Measurements from ENCODE around the gene FIS1. TPM values are rescaled to one million over a fixed set of nuclear protein-coding genes. Genes with fewer than 3 reads are reported as not detected.
"Not testable (repeated sequence)": the region's sequence is repeated elsewhere in the genome, so short reads cannot be mapped to it uniquely, and the experiment has no call there.

Gene FIS1
- total and polyA plus RNA-seq, 10 of the 15 experiments (the other 5 are each of a cell fraction or from before 2014, with no cell fraction given): 83.4 to 149 (median 108) TPM

GRCh38 chr7:101293069-101294021 is 48.5 kb upstream of the FIS1 start:
- H3K9ac ChIP-seq (ENCODE audit: control insufficient read depth, insufficient read depth, low read length); H3K79me2 ChIP-seq (ENCODE audit: control insufficient read depth, insufficient read depth, low read length); H3K27me3 ChIP-seq (replicated peaks in 1 of 2; ENCODE audit: control insufficient read depth in 2 of 2, insufficient read depth in 2 of 2, low read length in 1 of 2); H3K4me2 ChIP-seq (ENCODE audit: control insufficient read depth, insufficient read depth); H3K27ac ChIP-seq (ENCODE audit: control insufficient read depth, insufficient read depth); H3K36me3 ChIP-seq (ENCODE audit: control insufficient read depth in 2 of 2, insufficient read depth in 2 of 2, low read length in 1 of 2); H3K4me3 ChIP-seq; FAIRE-seq; BruUV-seq (replicated peaks); H3K4me1 ChIP-seq (ENCODE audit: control insufficient read depth, insufficient read depth, low read length); SMC1A ChIA-PET (ENCODE audit: uncharacterized antibody, unreplicated experiment); H4K20me1 ChIP-seq (ENCODE audit: control insufficient read depth, insufficient read depth); DNase-seq (ENCODE audit: low read depth, low spot score); H3K9me3 ChIP-seq (replicated peaks; ENCODE audit: control insufficient read depth, insufficient read depth, low read length); intact Hi-C loops (cut with micrococcal nuclease; ENCODE audit: unreplicated experiment); H2AFZ ChIP-seq (ENCODE audit: control insufficient read depth, low read depth, low read length); ATAC-seq; in situ Hi-C loops (cut with MboI): not testable (repeated sequence)
- CTCF ChIA-PET: interaction anchor here (1.0 to 6.1 kb wide), 5 partner anchors 11 to 151 kb away, joined by 3 to 97 read pairs (median 19); partner anchors contain the start of genes PLOD3 and ZNHIT1
- POLR2A ChIA-PET: interaction anchor here (0.7 kb wide), 1 partner anchor 155 kb away, joined by 4 read pairs; no protein-coding TSS in a partner anchor
- RAD21 ChIA-PET (ENCODE audit: unreplicated experiment): interaction anchor here (1.5 kb wide), 1 partner anchor 150 kb away, joined by 4 read pairs; no protein-coding TSS in a partner anchor
- 38% methylated on average over 16 of the region's 16 CpGs for WGBS (ENCODE audit: insufficient coverage, insufficient replicate concordance, low lambda C conversion rate, missing lambda C conversion rate)

GRCh38 chr7:101292566-101292965 is 47.7 kb upstream of the FIS1 start:
- H3K36me3 ChIP-seq (ENCODE audit: control insufficient read depth in 2 of 2, insufficient read depth in 2 of 2, low read length in 1 of 2); in situ Hi-C loops (cut with MboI); H3K4me1 ChIP-seq (ENCODE audit: control insufficient read depth, insufficient read depth, low read length); H4K20me1 ChIP-seq (ENCODE audit: control insufficient read depth, insufficient read depth); H3K79me2 ChIP-seq (ENCODE audit: control insufficient read depth, insufficient read depth, low read length); H3K27ac ChIP-seq (ENCODE audit: control insufficient read depth, insufficient read depth); H3K27me3 ChIP-seq (replicated peaks in 1 of 2; ENCODE audit: control insufficient read depth in 2 of 2, insufficient read depth in 2 of 2, low read length in 1 of 2); intact Hi-C loops (cut with micrococcal nuclease; ENCODE audit: unreplicated experiment); ATAC-seq; DNase-seq (ENCODE audit: low read depth, low spot score); H3K4me2 ChIP-seq (ENCODE audit: control insufficient read depth, insufficient read depth); H3K9me3 ChIP-seq (replicated peaks; ENCODE audit: control insufficient read depth, insufficient read depth, low read length); FAIRE-seq; H2AFZ ChIP-seq (ENCODE audit: control insufficient read depth, low read depth, low read length); H3K9ac ChIP-seq (ENCODE audit: control insufficient read depth, insufficient read depth, low read length); H3K4me3 ChIP-seq; BruUV-seq (replicated peaks): not testable (repeated sequence)
- ChIA-PET SMC1A (ENCODE audit: uncharacterized antibody, unreplicated experiment) (interaction anchor here (3.8 kb wide), 1 partner anchor 149 kb away, joined by 31 read pairs; no protein-coding TSS in a partner anchor), POLR2A (interaction anchor here (0.7 kb wide), 1 partner anchor 156 kb away, joined by 4 read pairs; no protein-coding TSS in a partner anchor), CTCF (interaction anchor here (1.0 to 6.1 kb wide), 5 partner anchors 10 to 150 kb away, joined by 3 to 97 read pairs (median 19); partner anchors contain the start of genes PLOD3 and ZNHIT1), RAD21 (ENCODE audit: unreplicated experiment) (interaction anchor here (1.5 kb wide), 1 partner anchor 149 kb away, joined by 4 read pairs; no protein-coding TSS in a partner anchor)
- WGBS (ENCODE audit: insufficient coverage, insufficient replicate concordance, low lambda C conversion rate, missing lambda C conversion rate): 2% methylated on average over 5 of the region's 5 CpGs
